ENCODE results near the gene IL15. TPM values are rescaled to one million over a fixed set of nuclear protein-coding genes. Genes with fewer than 3 reads are reported as not detected.

The IL15 gene
- total RNA-seq, 2 donors from 2014 or later: 2.7 to 4.9 TPM

GRCh38 chr4:141640696-141641095, 4.3 kb downstream of the IL15 start:
- no peaks in the 10 kb centered on the region for H3K9me3 ChIP-seq

GRCh38 chr4:141642063-141642462, 5.7 kb downstream of the IL15 start:
- no peak overlapping the region for H3K27ac ChIP-seq
- DNase-seq: no peak
- H3K36me3 ChIP-seq: no peaks in the 10 kb centered on the region
- H3K27me3 ChIP-seq: no peaks in the 10 kb centered on the region
- intact Hi-C loops (cut with DNase I): no loop called here
- TF ChIP-seq CTCF (IDR thresholded peaks at IDR 0.05): no peak
- no peaks in the 10 kb centered on the region for H3K4me1 ChIP-seq
- no peaks in the 10 kb centered on the region for H3K9me3 ChIP-seq
- no peak overlapping the region for H3K4me3 ChIP-seq
- H3K9ac ChIP-seq (ENCODE audit: low read depth in 2 of 2, low read length in 2 of 2): no peak overlapping the region

More at GRCh38 chr4:141640696-141641095, 4.3 kb downstream of the IL15 start:
- no peak for TF ChIP-seq CTCF (IDR thresholded peaks at IDR 0.05)
- Histone ChIP-seq H3K4me1 (no peaks in the 10 kb centered on the region), H3K36me3 (no peaks in the 10 kb centered on the region), H3K9ac (ENCODE audit: low read depth in 2 of 2, low read length in 2 of 2) (no peak overlapping the region), H3K4me3 (no peak overlapping the region), H3K27ac (no peak overlapping the region), H3K27me3 (no peaks in the 10 kb centered on the region)
- DNase-seq: no peak
- intact Hi-C loops (cut with DNase I): no loop called here

GRCh38 chr4:141642711-141643110, 6.3 kb downstream of the IL15 start:
- no peaks in the 10 kb centered on the region for H3K27me3 ChIP-seq
- H3K27ac ChIP-seq: no peak overlapping the region
- no peaks in the 10 kb centered on the region for H3K9me3 ChIP-seq
- H3K9ac ChIP-seq (ENCODE audit: low read depth in 2 of 2, low read length in 2 of 2): no peak overlapping the region
- TF ChIP-seq CTCF (IDR thresholded peaks at IDR 0.05): no peak
- H3K4me3 ChIP-seq: no peak overlapping the region
- intact Hi-C loops (cut with DNase I): no loop called here
- H3K36me3 ChIP-seq: no peaks in the 10 kb centered on the region
- no peak for DNase-seq
- H3K4me1 ChIP-seq: no peaks in the 10 kb centered on the region

GRCh38 chr4:141643557-141643956, 7.2 kb downstream of the IL15 start:
- H3K27ac ChIP-seq: no peak overlapping the region
- DNase-seq: no peak
- TF ChIP-seq CTCF (IDR thresholded peaks at IDR 0.05): no peak
- intact Hi-C loops (cut with DNase I): no loop called here
- no peaks in the 10 kb centered on the region for H3K4me1 ChIP-seq
- H3K27me3 ChIP-seq: no peaks in the 10 kb centered on the region
- H3K9ac ChIP-seq (ENCODE audit: low read depth in 2 of 2, low read length in 2 of 2): no peak overlapping the region
- H3K9me3 ChIP-seq: no peaks in the 10 kb centered on the region
- H3K36me3 ChIP-seq: no peaks in the 10 kb centered on the region
- H3K4me3 ChIP-seq: no peak overlapping the region

- no peak overlapping the region for H3K4me3 ChIP-seq
- H3K27me3 ChIP-seq: no peaks in the 10 kb centered on the region
- H3K9ac ChIP-seq (ENCODE audit: low read depth in 2 of 2, low read length in 2 of 2): no peak overlapping the region
- no peaks in the 10 kb centered on the region for H3K4me1 ChIP-seq
- intact Hi-C loops (cut with DNase I): no loop called here
- no peak overlapping the region for H3K27ac ChIP-seq
- no peak for TF ChIP-seq CTCF (IDR thresholded peaks at IDR 0.05)
- H3K36me3 ChIP-seq: no peaks in the 10 kb centered on the region
- H3K9me3 ChIP-seq: no peaks in the 10 kb centered on the region
- DNase-seq: no peak
These were observed 9.4 kb downstream of the IL15 start for GRCh38 chr4:141645611-141646340.
